Occipital lobe (tissue), 2 donors: ENCODE results near the gene HPN. TPM values are rescaled to one million over a fixed set of nuclear protein-coding genes. Genes with fewer than 3 reads are reported as not detected.
"Not testable (repeated sequence)": the region's sequence is repeated elsewhere in the genome, so short reads cannot be mapped to it uniquely, and the experiment has no call there.

ENCODE experiments used
- DNase-seq: peaks from one replicate; lab custom pipeline; 2025; lab: John Stamatoyannopoulos, UW
- total RNA-seq: library from RNA; depleted of rRNA; stranded (reverse); fragments of >200 nt; gene quantifications from one replicate; pipeline ENCODE4 v1.2.3, GENCODE V29; 2014

HPN gene
- total RNA-seq, 1 donor from 2014 or later: not detected

DNA sequence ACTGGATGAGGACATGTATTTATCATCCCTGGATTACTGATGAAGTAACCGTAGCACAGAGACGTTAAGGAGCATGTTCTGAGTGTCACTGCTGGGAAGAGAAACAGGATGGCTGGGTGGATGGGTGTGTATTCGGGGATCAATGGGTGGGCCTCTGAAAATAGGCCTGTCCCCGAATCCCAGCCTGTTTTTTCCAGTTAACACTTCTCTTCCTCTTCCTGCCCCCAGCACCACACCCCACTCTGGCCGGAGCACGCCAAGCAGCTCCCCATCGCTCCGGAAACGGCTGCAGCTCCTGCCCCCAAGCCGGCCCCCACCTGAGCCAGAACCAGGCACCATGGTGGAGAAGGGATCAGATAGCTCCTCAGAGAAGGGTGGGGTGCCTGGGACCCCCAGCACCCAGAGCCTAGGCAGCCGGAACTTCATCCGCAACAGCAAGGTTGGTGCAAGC lies 32.6 kb upstream of the HPN start:
- no peak for DNase-seq

DNA sequence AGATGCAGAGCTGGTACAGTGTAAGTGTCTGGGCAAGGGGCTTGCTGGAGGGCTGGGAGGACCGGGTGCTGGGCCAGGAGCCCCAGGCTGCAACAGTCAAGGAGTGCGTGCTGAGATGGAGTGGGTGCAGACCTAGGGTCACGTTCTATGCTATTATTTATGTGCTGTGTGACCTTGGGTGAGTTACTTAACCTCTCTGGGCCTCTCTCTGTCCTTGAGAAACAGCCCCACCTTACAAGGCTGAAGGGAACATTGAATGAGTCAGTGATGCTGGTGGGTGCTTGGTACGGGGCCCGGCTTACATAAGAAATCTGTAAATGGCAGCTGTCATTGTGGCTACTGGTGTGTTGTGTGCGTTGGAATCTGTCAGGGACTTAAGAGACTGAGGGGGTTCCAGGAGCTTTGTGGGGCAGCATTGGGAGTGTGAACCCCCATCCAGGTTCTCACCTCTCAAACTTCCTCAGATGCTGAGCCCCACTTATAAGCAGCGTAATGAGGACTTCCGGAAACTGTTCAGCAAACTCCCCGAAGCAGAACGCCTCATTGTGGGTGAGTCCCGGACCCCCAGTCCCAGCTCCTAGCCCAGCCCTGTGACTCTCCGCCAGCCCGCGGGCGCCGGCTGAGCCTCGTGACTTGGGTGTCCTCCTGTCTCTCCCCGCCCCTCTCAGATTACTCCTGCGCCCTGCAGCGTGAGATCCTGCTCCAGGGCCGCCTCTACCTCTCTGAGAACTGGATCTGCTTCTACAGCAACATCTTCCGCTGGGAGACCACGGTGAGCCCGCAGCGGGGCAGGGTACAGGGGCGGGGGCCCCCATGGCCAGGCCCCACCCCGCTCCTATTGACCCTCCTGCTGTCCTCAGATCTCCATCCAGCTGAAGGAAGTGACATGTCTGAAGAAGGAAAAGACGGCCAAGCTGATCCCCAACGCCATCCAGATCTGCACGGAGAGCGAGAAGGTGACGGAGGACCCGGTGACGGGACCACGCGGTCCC lies 31.8 kb upstream of the HPN start:
- DNase-seq: no peak

GRCh38 chr19:35011091-35011689 lies 30.3 kb upstream of the HPN start:
- no peak for DNase-seq

DNA sequence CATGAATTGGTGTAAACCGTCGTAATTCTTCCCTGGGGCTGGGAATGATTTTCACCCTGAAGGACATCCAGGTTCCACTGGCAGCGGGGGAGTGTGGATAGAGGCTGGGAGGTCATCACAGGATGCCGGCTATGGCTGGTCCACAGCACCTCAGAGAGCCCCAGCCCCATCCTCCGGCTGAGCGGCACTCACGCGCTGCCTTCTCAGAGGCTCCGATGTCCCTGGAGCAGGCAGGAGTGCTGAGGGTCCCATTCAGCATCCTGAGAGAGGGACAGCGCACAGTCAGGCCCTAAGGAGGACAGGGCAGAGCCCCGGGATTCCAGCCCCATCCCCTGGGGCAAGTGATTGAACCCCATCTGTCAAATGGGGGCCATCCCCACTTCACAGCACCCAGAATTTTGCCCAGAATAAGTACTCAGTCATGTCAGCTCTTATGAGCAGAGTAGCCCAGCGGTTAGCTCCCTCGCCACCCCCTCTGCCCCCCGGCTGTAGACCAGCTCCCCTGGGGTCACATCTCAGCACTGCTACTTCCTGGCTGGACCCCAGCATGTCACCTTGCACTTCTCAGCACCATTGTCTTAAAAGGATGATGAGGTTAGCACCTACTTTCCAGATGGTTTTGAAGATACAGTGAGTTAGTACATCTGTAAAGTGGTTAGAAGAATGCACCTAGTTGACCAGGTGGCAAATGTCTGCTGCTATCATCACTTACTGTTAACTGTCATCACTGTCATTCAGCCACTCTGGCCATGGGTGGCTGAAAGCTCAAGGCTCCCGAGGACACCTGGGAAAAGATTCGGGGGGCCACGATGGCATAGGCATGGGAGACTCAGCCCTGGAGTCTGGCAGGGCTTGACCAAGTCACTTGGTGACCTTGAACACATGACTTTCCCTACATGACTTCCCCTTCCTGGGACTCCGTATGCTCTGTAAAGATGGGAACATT lies 29.5 kb upstream of the HPN start:
- no peak for DNase-seq

DNA sequence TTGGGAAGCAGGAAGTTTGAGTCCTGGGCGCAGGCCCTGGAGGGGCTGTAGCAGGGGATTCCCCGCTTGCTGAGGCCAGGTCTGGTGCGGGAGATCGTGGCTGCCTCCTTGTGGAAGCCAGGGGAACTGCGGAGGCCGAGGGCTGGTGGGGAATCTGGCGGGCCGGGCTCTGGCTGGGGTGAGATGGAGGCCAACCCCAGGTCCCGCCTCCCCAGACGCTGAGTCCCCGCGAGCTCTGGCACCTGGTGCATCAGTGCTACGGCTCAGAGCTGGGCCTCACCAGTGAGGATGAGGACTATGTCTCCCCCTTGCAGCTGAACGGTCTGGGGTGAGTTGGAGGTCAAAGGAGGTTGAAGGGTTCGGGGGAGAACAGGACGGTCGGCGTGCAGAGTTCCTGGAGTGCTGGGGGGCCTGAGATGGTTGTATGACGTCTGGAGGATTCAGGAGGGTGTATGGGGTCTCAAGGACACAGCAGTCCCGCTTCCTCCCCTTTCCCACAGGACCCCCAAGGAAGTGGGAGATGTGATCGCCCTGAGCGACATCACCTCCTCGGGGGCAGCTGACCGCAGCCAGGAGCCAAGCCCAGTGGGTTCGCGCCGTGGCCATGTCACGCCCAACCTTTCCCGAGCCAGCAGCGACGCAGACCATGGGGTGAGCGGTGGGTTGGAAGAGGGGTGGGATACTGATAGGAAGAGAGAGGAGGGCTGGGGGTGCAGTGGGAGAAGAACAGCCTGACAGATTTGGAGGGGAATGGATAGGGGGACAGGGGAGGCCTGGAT lies 28.3 kb upstream of the HPN start:
- DNase-seq: no peak

DNA sequence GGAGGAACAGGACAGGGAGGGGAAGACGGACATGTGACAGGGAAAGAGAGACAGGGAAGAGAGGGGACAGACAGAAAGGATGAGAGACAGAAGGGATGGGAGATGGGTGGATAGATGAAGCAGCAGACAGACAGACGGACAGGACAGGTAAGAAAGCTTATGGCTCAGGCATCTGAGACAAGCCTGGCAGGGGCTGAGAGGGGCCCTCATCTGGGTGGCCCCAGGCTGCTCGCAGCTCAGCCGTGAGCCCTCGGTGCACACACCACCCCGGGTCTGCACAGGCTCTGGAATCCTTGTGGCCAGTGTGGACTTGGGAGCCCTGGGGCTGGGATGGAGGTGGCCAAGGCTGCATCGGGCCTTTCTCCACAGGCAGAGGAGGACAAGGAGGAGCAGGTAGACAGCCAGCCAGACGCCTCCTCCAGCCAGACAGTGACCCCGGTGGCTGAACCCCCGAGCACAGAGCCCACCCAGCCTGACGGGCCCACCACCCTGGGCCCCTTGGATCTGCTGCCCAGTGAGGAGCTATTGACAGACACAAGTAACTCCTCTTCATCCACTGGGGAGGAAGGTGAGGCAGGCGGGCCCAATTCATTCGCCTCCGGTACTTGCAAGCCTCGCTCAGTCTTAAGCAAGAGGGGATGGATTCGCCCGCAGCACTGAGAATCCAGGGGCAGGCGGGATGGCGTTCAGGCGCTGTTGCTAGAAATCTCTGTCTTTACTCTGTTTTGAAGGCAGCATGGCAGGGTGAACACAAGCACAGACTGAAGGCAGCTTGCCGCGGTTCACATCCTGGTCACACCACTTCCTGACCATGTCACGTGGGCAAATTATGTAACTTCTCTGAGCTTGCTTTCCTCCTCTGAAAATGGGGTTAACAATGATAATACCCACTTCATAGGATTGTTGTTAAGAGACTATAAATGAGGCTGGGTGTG lies 27.4 kb upstream of the HPN start:
- DNase-seq: no peak

- not testable (repeated sequence) for DNase-seq
Observed at GRCh38 chr19:35014774-35015173, 26.7 kb upstream of the HPN start.

DNA sequence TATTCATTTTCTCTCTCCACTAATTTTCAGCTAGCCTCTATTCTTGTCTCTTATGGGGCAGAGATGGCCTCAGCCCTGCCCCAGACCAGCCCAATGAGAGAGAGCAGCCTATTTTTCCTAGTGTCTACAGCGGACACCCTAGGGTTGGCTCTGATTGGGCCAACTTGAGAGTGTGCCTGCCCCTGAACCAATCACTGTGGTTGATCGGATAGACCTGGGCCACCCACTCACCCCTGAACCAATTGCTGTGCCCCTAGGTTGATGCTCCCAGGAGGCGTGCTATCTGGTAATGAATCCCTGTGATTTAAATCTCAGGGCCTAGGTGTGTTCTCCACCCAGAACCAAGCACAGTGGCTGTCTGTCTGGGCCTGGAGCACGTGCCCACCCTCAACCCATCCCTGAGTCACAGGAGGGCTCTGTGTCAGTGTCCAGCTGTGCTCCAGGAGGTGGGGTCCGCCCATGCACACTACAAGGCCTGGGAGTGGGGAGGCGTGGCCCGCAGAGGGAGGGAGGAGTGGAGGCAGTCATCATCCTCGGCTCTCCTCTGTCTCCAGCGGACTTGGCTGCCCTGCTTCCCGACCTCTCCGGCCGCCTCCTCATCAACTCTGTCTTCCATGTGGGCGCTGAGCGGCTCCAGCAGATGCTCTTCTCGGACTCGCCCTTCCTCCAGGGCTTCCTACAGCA lies 26.1 kb upstream of the HPN start:
- no peak for DNase-seq

GRCh38 chr19:35015954-35016351 lies 25.6 kb upstream of the HPN start:
- no peak for DNase-seq

DNA sequence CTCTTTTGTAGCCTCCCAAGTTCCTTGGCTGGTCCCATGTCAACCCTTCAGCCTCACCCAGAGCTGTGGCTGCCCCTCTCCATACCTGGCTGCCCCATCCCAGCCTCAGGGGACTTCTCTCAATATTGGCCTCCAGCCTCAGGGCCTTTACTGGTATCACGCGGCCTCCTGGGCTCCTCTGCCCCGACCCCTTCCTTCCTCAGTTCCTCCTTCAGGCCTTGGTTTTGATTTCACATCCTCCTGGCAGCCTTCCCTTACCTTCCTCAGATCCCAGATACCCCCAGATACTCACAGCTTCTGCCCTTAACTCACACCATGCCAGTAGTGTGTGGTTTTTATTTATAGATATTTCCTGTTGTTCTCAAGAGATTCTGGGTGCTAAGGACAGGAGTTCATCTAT lies 24.0 kb upstream of the HPN start:
- no peak for DNase-seq

DNA sequence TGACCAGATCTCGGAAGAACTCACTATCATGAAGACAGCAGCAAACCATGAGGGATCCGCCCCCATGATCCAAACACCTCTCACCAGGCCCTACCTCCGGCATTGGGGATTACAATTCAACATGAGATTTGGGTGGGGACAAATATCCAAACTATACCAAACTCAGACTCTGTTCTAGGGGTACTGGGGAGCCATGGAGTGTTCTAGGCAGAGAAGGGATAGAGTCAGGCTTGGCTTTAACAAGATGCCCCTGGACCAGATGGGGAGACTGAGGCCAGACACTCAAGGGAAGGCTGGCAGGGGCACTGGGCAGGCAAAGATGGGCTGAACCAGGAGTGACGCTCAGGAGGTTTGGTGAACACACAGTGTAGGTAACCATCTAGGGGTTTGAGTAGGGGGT lies 23.1 kb upstream of the HPN start:
- DNase-seq: no peak

DNA sequence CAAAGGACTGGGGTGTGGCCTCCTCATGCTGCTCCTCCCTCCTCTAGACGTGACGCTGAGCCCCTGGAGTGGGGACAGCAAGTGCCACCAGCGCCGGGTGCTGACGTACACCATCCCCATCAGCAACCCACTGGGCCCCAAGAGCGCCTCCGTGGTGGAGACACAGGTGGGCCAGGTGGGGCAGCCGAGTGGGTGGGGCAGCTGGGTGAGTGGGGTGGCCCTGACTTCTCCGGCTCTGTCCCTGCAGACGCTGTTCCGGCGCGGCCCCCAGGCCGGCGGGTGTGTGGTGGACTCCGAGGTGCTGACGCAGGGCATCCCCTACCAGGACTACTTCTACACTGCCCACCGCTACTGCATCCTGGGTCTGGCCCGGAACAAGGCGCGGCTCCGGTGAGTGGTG lies 22.4 kb upstream of the HPN start:
- no peak for DNase-seq

GRCh38 chr19:35021016-35021415 lies 20.5 kb upstream of the HPN start:
- DNase-seq: no peak

GRCh38 chr19:35021596-35021995 lies 19.9 kb upstream of the HPN start:
- DNase-seq: no peak

GRCh38 chr19:35022460-35022859 lies 19.1 kb upstream of the HPN start:
- DNase-seq: no peak

DNA sequence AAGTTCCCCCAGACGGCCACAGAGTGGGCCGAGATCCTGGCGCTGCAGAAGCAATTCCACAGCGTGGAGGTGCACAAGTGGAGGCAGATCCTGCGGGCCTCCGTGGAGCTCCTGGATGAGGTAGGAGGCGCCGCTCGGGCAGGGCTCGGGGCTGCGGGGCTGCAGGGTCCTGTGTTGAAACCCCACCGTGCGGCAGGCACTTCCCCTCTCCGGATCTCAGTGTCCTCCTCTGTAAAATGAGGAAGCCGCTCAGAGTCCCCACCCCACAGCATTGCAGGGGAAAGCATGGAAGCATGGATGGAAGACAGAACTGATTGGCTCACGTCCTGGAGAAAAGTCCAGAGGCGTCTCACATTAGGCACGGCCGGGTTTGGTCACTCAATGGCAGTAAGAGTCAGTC lies 18.1 kb upstream of the HPN start:
- no peak for DNase-seq

- no peak for DNase-seq
Observed at GRCh38 chr19:35024095-35024494, 17.4 kb upstream of the HPN start.

GRCh38 chr19:35025969-35026368 lies 15.6 kb upstream of the HPN start:
- no peak for DNase-seq

- no peak for DNase-seq
Observed at GRCh38 chr19:35026418-35026817, 15.1 kb upstream of the HPN start.
